HG03460 (cell line): Measurements from ENCODE around the gene DSCAM.

Experiments used
- ATAC-seq: cut with Tn5 transposase; IDR thresholded peaks from one replicate; pipeline ENCODE4 v1.9.1; 2021; ENCODE audit not compliant: unreplicated experiment

Gene DSCAM

GRCh38 chr21:40620386-40621145, 226.4 kb downstream of the DSCAM start:
- ATAC-seq: no peak

GRCh38 chr21:40618191-40618973, 228.6 kb downstream of the DSCAM start:
- ATAC-seq: no peak

GRCh38 chr21:40616377-40616704, 230.6 kb downstream of the DSCAM start:
- ATAC-seq: no peak

GRCh38 chr21:40615505-40616376, 231.2 kb downstream of the DSCAM start:
- no peak for ATAC-seq

GRCh38 chr21:40613546-40614030, 233.4 kb downstream of the DSCAM start:
- ATAC-seq: no peak

- ATAC-seq: no peak
Observed at GRCh38 chr21:40610345-40610744, 236.6 kb downstream of the DSCAM start.

- no peak for ATAC-seq
Observed at GRCh38 chr21:40606341-40606740, 240.6 kb downstream of the DSCAM start.

GRCh38 chr21:40605094-40605493, 241.9 kb downstream of the DSCAM start:
- ATAC-seq: no peak

- no peak for ATAC-seq
Observed at GRCh38 chr21:40603774-40604173, 243.2 kb downstream of the DSCAM start.

- no peak for ATAC-seq
Observed at GRCh38 chr21:40602080-40602479, 244.9 kb downstream of the DSCAM start.

- ATAC-seq: no peak
Observed at GRCh38 chr21:40595806-40596205, 251.2 kb downstream of the DSCAM start.

GRCh38 chr21:40587736-40588346, 259.1 kb downstream of the DSCAM start:
- ATAC-seq: no peak

- ATAC-seq: no peak
Observed at GRCh38 chr21:40586575-40586974, 260.4 kb downstream of the DSCAM start.

- no peak for ATAC-seq
Observed at GRCh38 chr21:40577285-40578043, 269.5 kb downstream of the DSCAM start.

- ATAC-seq: no peak
Observed at GRCh38 chr21:40575976-40576375, 271.0 kb downstream of the DSCAM start.

- ATAC-seq: no peak
Observed at GRCh38 chr21:40569357-40569756, 277.6 kb downstream of the DSCAM start.

GRCh38 chr21:40568807-40569206, 278.2 kb downstream of the DSCAM start:
- no peak for ATAC-seq

- no peak for ATAC-seq
Observed at GRCh38 chr21:40567501-40567900, 279.5 kb downstream of the DSCAM start.

GRCh38 chr21:40566486-40566885, 280.5 kb downstream of the DSCAM start:
- no peak for ATAC-seq

- ATAC-seq: no peak
Observed at GRCh38 chr21:40564318-40564717, 282.6 kb downstream of the DSCAM start.
